HEK293 (cell line): Measurements from ENCODE around the gene CREM.

Experiments used
- ATF2 ChIP-seq: fragments of 450-650 bp; formaldehyde crosslinking; IDR thresholded peaks from 2 replicates; pipeline ENCODE4 v1.5.1; 2016; ENCODE audit warnings: missing biosample characterization, missing genetic modification characterization, low read depth
- IKZF3 ChIP-seq: fragments of 450-650 bp; IDR thresholded peaks from 2 replicates; pipeline ENCODE4 v1.5.0; 2018; ENCODE audit warnings: missing biosample characterization, mild to moderate bottlenecking, missing genetic modification characterization, moderate library complexity
- SETDB1 ChIP-seq: IDR thresholded peaks from one replicate; pipeline ENCODE4 v1.6.1; 2017; ENCODE audit warnings: mild to moderate bottlenecking, low read length, moderate library complexity, mixed read lengths; ENCODE audit not compliant: insufficient read length
- ZNF274 ChIP-seq, 2 experiments: fragments of 200-500 bp in 1 of 2; fragments of 450-650 bp in 1 of 2; sonication (Bioruptor generic) in 1 of 2; formaldehyde crosslinking in 1 of 2; IDR thresholded peaks; 2 replicates each; pipeline versions ENCODE4 v1.5.1 to v1.6.1; 2014 to 2016; ENCODE audit warnings: borderline replicate concordance in 1 of 2, inconsistent platforms in 1 of 2, low read length in 1 of 2, missing biosample characterization in 1 of 2, missing genetic modification characterization in 1 of 2
- ZNF558 ChIP-seq: fragments of 450-650 bp; formaldehyde crosslinking; IDR thresholded peaks from 2 replicates; pipeline ENCODE4 v1.5.1; 2016; ENCODE audit warnings: missing biosample characterization, missing genetic modification characterization
- TF ChIP-seq, protein P1 (sequence below): fragments of 450-650 bp; formaldehyde crosslinking; IDR thresholded peaks from 2 replicates; pipeline ENCODE4 v1.5.1; 2016; ENCODE audit warnings: missing biosample characterization, missing genetic modification characterization
- TF ChIP-seq, protein P2 (sequence below): fragments of 450-650 bp; formaldehyde crosslinking; IDR thresholded peaks from 2 replicates; pipeline ENCODE4 v1.5.1; 2016; ENCODE audit warnings: missing biosample characterization, missing genetic modification characterization

DNA sequence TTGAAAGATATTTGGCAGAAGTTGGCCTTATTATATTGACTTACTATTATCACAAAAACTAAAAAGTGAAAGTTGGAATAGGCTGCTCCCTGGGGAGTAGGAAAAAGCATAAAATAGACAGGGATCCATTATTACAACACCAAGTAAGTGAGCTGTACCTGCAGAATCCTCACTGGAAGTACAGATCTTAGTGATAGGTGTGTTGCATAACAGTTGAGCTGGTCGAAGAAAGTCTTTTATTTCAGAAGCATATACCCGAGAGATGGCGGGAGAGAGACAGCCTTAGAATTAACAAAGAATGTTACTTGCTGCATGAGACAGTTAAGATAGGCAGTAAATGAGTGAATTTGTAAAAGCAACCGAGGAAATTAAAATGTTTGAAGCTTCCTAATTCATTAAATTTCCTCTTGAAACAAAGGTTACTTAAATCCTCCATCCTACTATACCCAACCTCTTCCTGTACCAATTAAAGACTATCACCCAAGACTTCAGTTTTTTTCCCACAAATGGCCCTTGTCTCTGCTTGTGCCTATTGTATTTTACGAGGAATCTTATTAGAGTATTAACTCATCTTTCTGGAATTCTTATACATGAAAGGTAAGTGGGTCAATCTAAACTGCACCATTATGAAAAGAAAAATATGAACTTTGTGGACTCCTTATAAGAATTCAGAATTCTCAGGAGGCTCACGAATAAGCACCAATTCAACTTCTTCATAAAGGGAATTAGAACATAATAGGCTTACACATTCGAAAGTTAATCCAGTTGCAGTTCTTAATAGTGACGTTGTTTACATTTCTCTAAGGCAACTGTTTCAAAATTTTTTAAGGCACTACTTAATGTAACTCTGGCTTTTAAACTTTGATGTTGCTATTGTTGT lies 56.2 kb downstream of the CREM start:
- TF ChIP-seq, protein P1, sequence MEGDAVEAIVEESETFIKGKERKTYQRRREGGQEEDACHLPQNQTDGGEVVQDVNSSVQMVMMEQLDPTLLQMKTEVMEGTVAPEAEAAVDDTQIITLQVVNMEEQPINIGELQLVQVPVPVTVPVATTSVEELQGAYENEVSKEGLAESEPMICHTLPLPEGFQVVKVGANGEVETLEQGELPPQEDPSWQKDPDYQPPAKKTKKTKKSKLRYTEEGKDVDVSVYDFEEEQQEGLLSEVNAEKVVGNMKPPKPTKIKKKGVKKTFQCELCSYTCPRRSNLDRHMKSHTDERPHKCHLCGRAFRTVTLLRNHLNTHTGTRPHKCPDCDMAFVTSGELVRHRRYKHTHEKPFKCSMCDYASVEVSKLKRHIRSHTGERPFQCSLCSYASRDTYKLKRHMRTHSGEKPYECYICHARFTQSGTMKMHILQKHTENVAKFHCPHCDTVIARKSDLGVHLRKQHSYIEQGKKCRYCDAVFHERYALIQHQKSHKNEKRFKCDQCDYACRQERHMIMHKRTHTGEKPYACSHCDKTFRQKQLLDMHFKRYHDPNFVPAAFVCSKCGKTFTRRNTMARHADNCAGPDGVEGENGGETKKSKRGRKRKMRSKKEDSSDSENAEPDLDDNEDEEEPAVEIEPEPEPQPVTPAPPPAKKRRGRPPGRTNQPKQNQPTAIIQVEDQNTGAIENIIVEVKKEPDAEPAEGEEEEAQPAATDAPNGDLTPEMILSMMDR (tag by site-specific recombination), result no peak
- TF ChIP-seq ATF2 (tag by site-specific recombination) (no peak), ZNF274 (IDR thresholded peaks at IDR 0.05; ENCODE audit: low read length) (no peak), ZNF274 (tag by site-specific recombination; IDR thresholded peaks at IDR 0.05; ENCODE audit: borderline replicate concordance) (no peak), IKZF3 (tag by site-specific recombination) (no peak), SETDB1 (no peak), ZNF558 (tag by site-specific recombination) (no peak)
- TF ChIP-seq, protein P2, sequence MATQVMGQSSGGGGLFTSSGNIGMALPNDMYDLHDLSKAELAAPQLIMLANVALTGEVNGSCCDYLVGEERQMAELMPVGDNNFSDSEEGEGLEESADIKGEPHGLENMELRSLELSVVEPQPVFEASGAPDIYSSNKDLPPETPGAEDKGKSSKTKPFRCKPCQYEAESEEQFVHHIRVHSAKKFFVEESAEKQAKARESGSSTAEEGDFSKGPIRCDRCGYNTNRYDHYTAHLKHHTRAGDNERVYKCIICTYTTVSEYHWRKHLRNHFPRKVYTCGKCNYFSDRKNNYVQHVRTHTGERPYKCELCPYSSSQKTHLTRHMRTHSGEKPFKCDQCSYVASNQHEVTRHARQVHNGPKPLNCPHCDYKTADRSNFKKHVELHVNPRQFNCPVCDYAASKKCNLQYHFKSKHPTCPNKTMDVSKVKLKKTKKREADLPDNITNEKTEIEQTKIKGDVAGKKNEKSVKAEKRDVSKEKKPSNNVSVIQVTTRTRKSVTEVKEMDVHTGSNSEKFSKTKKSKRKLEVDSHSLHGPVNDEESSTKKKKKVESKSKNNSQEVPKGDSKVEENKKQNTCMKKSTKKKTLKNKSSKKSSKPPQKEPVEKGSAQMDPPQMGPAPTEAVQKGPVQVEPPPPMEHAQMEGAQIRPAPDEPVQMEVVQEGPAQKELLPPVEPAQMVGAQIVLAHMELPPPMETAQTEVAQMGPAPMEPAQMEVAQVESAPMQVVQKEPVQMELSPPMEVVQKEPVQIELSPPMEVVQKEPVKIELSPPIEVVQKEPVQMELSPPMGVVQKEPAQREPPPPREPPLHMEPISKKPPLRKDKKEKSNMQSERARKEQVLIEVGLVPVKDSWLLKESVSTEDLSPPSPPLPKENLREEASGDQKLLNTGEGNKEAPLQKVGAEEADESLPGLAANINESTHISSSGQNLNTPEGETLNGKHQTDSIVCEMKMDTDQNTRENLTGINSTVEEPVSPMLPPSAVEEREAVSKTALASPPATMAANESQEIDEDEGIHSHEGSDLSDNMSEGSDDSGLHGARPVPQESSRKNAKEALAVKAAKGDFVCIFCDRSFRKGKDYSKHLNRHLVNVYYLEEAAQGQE (tag by site-specific recombination), result no peak
